GM23338 (cell line): ENCODE results near the gene EEF2K. TPM values are rescaled to one million over a fixed set of nuclear protein-coding genes. Genes with fewer than 3 reads are reported as not detected.

Experiments used
- ATAC-seq: fragments of 200-7000 bp; cut with Tn5 transposase; 3 replicates; pipeline ENCODE4 v1.9.1; 2020
- DNase-seq: peaks from one replicate; pipeline ENCODE4 v3.0.0-alpha.2; 2015; ENCODE audit warnings: low spot score
- H2AFZ ChIP-seq: fragments of 200-600 bp; sonication (generic); 2 replicates; pipeline ENCODE4 v1.8.0; 2016; ENCODE audit warnings: antibody characterized with exemption, mild to moderate bottlenecking, moderate library complexity
- H3F3A ChIP-seq: fragments of 200-600 bp; sonication (generic); replicated peaks from 2 replicates; pipeline ENCODE4 v1.8.0; 2017; ENCODE audit warnings: antibody characterized with exemption, mixed run types, low read depth
- H3K27ac ChIP-seq: fragments of 200-600 bp; sonication (generic); 2 replicates; pipeline ENCODE4 v1.6.1; 2016; ENCODE audit warnings: low read depth
- H3K27me3 ChIP-seq: fragments of 200-600 bp; sonication (generic); 2 replicates; pipeline ENCODE4 v1.8.0; 2016; ENCODE audit warnings: mild to moderate bottlenecking, mixed run types, moderate library complexity; ENCODE audit not compliant: insufficient read depth
- H3K36me3 ChIP-seq: fragments of 200-600 bp; sonication (generic); 2 replicates; pipeline ENCODE4 v1.8.0; 2016; ENCODE audit warnings: mild to moderate bottlenecking; ENCODE audit not compliant: insufficient read depth
- H3K4me1 ChIP-seq: fragments of 200-600 bp; sonication (generic); 2 replicates; pipeline ENCODE4 v1.8.0; 2016; ENCODE audit warnings: mild to moderate bottlenecking, moderate library complexity; ENCODE audit not compliant: insufficient read depth
- H3K4me2 ChIP-seq: fragments of 200-600 bp; sonication (generic); 2 replicates; pipeline ENCODE4 v1.7.1; 2017; ENCODE audit warnings: mixed run types
- H3K4me3 ChIP-seq: fragments of 200-600 bp; sonication (generic); 2 replicates; pipeline ENCODE4 v1.6.1; 2016; ENCODE audit warnings: mixed run types
- H3K79me2 ChIP-seq: fragments of 200-600 bp; sonication (generic); replicated peaks from 2 replicates; pipeline ENCODE4 v1.8.0; 2017; ENCODE audit warnings: mild to moderate bottlenecking; ENCODE audit not compliant: insufficient read depth
- H3K9me2 ChIP-seq: fragments of 200-600 bp; sonication (generic); 2 replicates; pipeline ENCODE4 v1.8.0; 2017; ENCODE audit not compliant: insufficient read depth
- H4K20me1 ChIP-seq: fragments of 200-600 bp; sonication (generic); replicated peaks from 2 replicates; pipeline ENCODE4 v1.8.0; 2017; ENCODE audit warnings: mild to moderate bottlenecking; ENCODE audit not compliant: insufficient read depth
- H3K27ac Mint-ChIP-seq: 2 replicates; pipeline ENCODE4 v1.8.0; 2020; ENCODE audit warnings: inconsistent platforms, mild to moderate bottlenecking, moderate library complexity, mixed read lengths
- H3K27me3 Mint-ChIP-seq: 3 replicates; pipeline ENCODE4 v1.8.0; 2022; ENCODE audit warnings: low read depth, mild to moderate bottlenecking, moderate library complexity, mixed read lengths, inconsistent platforms; ENCODE audit not compliant: insufficient read depth, poor library complexity
- H3K36me3 Mint-ChIP-seq: 3 replicates; pipeline ENCODE4 v1.8.0; 2021; ENCODE audit warnings: low read depth, mild to moderate bottlenecking, inconsistent platforms, moderate library complexity, mixed read lengths
- H3K4me1 Mint-ChIP-seq: 3 replicates; pipeline ENCODE4 v1.8.0; 2020; ENCODE audit warnings: mild to moderate bottlenecking, inconsistent platforms, mixed read lengths
- H3K4me3 Mint-ChIP-seq: 3 replicates; pipeline ENCODE4 v1.8.0; 2021; ENCODE audit warnings: moderate library complexity, mild to moderate bottlenecking, inconsistent platforms, mixed read lengths
- H3K9me3 Mint-ChIP-seq: 3 replicates; pipeline ENCODE4 v1.8.0; 2020; ENCODE audit warnings: moderate library complexity, mild to moderate bottlenecking, inconsistent platforms, mixed read lengths
- CTCF ChIP-seq, 2 experiments: fragments of 200-600 bp in 1 of 2; sonication (generic) in 1 of 2; conservative IDR thresholded peaks; 2 replicates each; pipeline versions ENCODE4 v1.5.1 to v1.6.1; 2016 to 2017; ENCODE audit warnings: antibody characterized with exemption in 2 of 2, low read depth in 2 of 2, mild to moderate bottlenecking in 2 of 2, moderate library complexity in 1 of 2
- ETS1 ChIP-seq: IDR thresholded peaks from 2 replicates; pipeline ENCODE4 v1.6.1; 2016; ENCODE audit warnings: antibody characterized with exemption
- NANOG ChIP-seq: IDR thresholded peaks from 2 replicates; pipeline ENCODE4 v1.6.1; 2016; ENCODE audit warnings: antibody characterized with exemption, borderline replicate concordance
- POLR2AphosphoS5 ChIP-seq: IDR thresholded peaks from 2 replicates; pipeline ENCODE4 v1.6.1; 2016; ENCODE audit warnings: antibody characterized with exemption, low read depth
- REST ChIP-seq: IDR thresholded peaks from one replicate; pipeline ENCODE4 v1.6.1; 2018; ENCODE audit warnings: antibody characterized with exemption; ENCODE audit not compliant: unreplicated experiment
- ZNF114 ChIP-seq: fragments of 250-450 bp; sonication (Bioruptor Pico); IDR thresholded peaks from 2 replicates; pipeline ENCODE4 v1.5.0; 2020; ENCODE audit warnings: mild to moderate bottlenecking, moderate library complexity
- ZNF331 ChIP-seq: fragments of 250-450 bp; sonication (Bioruptor Pico); IDR thresholded peaks from 2 replicates; pipeline ENCODE4 v1.5.0; 2020; ENCODE audit warnings: low read depth, mild to moderate bottlenecking, moderate library complexity
- polyA plus RNA-seq: library from polyadenylated mRNA; unstranded; fragments of >200 nt; fragmentation: Nextera tagmentation; extraction: Ambion mirVana; gene quantifications from 2 replicates; pipeline ENCODE4 v1.2.1, GENCODE V29; 2016
- total RNA-seq: library from RNA; depleted of rRNA; stranded (reverse); fragments of >200 nt; shearing (Covaris generic); gene quantifications from 2 replicates; pipeline ENCODE4 v1.2.3, GENCODE V29; 2014

Gene EEF2K
- total and polyA plus RNA-seq, 2 experiments from 2014 or later: 5.4 to 23.9 TPM

GRCh38 chr16:22326771-22327445 is 120.8 kb downstream of the EEF2K start:
- Histone ChIP-seq H3K36me3 (peaks cover 51% of the 10 kb centered on the region), H4K20me1 (peaks cover 9% of the 10 kb centered on the region), H3K27me3 (no peaks in the 10 kb centered on the region), H3K4me2 (no peak overlapping the region), H2AFZ (no peak overlapping the region), H3K9me2 (no peaks in the 10 kb centered on the region), H3F3A (peaks cover 5% of the 10 kb centered on the region), H3K79me2 (peaks cover 10% of the 10 kb centered on the region), H3K4me1 (no peaks in the 10 kb centered on the region), H3K4me3 (no peak overlapping the region), H3K27ac (no peak overlapping the region)
- TF ChIP-seq ZNF331 (CRISPR knock-in tag) (no peak), REST (no peak), CTCF (conservative IDR thresholded peaks at IDR 0.05; ENCODE audit: low read depth in 2 of 2) (no peak)
- ATAC-seq (no peak), DNase-seq (no peak)
- Mint-ChIP-seq H3K27ac (no peak overlapping the region), H3K27me3 (peaks cover 15% of the 10 kb centered on the region), H3K4me1 (no peaks in the 10 kb centered on the region), H3K4me3 (no peak overlapping the region), H3K9me3 (no peaks in the 10 kb centered on the region), H3K36me3 (peaks cover 75% of the 10 kb centered on the region)

GRCh38 chr16:22327446-22327775 is 121.3 kb downstream of the EEF2K start:
- H3K36me3 ChIP-seq: peaks cover 52% of the 10 kb centered on the region
- H3K27ac ChIP-seq: no peak overlapping the region
- Mint-ChIP-seq H3K4me1 (no peaks in the 10 kb centered on the region), H3K9me3 (no peaks in the 10 kb centered on the region), H3K27me3 (peaks cover 15% of the 10 kb centered on the region), H3K4me3 (no peak overlapping the region), H3K27ac (no peak overlapping the region), H3K36me3 (peaks cover 77% of the 10 kb centered on the region)
- TF ChIP-seq ETS1 (no peak), ZNF114 (CRISPR knock-in tag) (no peak), NANOG (no peak), CTCF (conservative IDR thresholded peaks at IDR 0.05; ENCODE audit: low read depth in 2 of 2) (no peak), POLR2AphosphoS5 (no peak)
- no peaks in the 10 kb centered on the region for H3K27me3 ChIP-seq
- DNase-seq (no peak), ATAC-seq (no peak)
- H2AFZ ChIP-seq: no peak overlapping the region
- H3K79me2 ChIP-seq: peaks cover 5% of the 10 kb centered on the region; the same call in 1 of the 2 replicates
- no peak overlapping the region for H3K4me3 ChIP-seq
- no peak overlapping the region for H3K4me2 ChIP-seq
- no peaks in the 10 kb centered on the region for H3K9me2 ChIP-seq
- H4K20me1 ChIP-seq: peaks cover 13% of the 10 kb centered on the region
- H3K4me1 ChIP-seq: no peaks in the 10 kb centered on the region
- H3F3A ChIP-seq: peaks cover 5% of the 10 kb centered on the region
